Suppressor macrophage treated with lipopolysaccharide for 4 hours (primary cell): ENCODE data around the gene UGT1A3.
"Not testable (repeated sequence)": the region's sequence is repeated elsewhere in the genome, so short reads cannot be mapped to it uniquely, and the experiment has no call there.

Experiments
- DNase-seq: peaks from one replicate; pipeline ENCODE4 v3.0.0-alpha.2; 2020

Gene UGT1A3

DNA sequence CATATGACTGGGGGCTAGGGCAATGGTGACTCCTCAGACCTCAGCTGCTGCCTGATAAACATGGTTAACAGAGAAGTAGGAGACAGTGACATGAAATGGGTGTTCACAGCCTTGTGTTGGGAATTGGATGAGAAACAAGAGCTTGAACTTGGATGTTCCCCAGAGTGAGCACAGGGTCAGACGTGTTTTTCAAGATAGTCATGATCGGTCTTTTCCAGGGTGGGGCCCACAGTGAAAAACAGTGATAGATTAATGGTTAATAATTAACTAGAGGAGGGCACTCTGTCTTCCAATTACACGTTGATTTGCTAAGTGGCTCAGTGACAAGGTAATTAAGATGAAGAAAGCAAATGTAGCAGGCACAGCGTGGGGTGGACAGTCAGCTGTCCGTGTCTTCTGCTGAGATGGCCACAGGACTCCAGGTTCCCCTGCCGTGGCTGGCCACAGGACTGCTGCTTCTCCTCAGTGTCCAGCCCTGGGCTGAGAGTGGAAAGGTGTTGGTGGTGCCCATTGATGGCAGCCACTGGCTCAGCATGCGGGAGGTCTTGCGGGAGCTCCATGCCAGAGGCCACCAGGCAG, at the start of gene UGT1A3:
Gene UGT1A3, plus strand, starts transcription at position 320 of the 579 bp plus-strand sequence. Its CDS starts 85 bp downstream, at position 405.
- DNase-seq: no peak

- no peak for DNase-seq
Measured at GRCh38 chr2:233679196-233679595, 49.6 kb upstream of the UGT1A3 start.

GRCh38 chr2:233680361-233681045, 48.3 kb upstream of the UGT1A3 start:
- DNase-seq: peak; percentile 32

DNA sequence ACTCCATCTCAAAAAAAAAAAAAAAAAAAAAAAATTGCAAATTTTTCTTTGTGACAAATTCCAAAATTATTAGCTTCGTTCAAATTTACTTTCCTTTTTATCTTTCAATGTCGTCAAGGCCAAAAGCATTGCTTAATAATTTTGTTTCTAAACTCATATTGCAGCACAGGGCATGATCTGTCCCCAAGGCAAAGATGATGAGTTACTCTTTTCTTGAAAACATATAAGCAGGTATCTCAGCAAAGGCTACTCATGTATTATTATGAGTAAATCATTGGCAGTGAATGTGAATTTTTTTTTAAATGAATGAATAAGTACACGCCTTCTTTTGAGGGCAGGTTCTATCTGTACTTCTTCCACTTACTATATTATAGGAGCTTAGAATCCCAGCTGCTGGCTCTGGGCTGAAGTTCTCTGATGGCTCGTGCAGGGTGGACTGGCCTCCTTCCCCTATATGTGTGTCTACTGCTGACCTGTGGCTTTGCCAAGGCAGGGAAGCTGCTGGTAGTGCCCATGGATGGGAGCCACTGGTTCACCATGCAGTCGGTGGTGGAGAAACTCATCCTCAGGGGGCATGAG, 47.2 kb upstream of the UGT1A3 start, which contains the start of gene UGT1A7:
Gene UGT1A7, plus strand, starts transcription at position 381 of the 579 bp plus-strand sequence. Its CDS starts 37 bp downstream, at position 418.
- no peak for DNase-seq

DNA sequence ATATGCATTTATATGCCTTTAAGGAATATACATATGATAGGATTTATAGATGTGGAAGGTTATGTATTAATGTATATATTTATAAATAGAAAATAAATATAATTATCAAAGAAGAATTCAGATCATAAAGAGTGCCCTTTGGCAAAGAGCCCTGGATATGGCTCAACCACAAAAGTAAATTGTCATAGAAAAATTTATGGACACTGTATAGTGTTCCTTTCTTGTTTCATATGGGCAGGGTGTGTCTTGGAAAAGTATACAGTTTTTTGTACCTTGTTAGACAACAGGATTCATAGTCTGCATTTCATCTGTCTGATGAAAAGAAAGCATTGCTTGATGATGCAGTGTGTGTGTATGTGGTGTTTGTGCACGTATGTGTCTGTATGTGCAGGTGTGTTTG, 44.2 kb upstream of the UGT1A3 start:
- no peak for DNase-seq

- no peak for DNase-seq
Measured at GRCh38 chr2:233686928-233687327, 41.9 kb upstream of the UGT1A3 start.

GRCh38 chr2:233688341-233688740, 40.5 kb upstream of the UGT1A3 start:
- DNase-seq: no peak

GRCh38 chr2:233689031-233689430, 39.8 kb upstream of the UGT1A3 start:
- no peak for DNase-seq

DNA sequence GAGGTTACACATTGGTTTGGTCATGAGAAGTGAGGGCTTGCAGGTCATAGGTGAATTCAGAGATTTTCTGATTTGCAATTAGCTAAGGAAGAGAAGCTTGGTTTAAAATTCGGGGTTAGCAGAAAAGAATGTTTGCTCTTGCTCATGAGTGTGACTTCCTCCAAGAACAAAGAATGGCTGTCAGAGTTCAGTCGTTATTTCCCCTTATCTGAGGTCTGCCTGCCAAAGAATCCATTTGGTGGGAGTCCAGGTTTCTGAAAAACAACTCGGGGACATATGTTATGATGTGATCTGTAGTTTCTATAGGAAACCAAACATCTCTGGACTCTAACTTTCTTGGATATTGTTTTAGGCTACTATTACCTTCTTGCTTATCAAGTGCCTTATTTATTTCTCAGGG, 39.3 kb upstream of the UGT1A3 start:
- DNase-seq: no peak

- DNase-seq: no peak
Measured at GRCh38 chr2:233690444-233690843, 38.4 kb upstream of the UGT1A3 start.

DNA sequence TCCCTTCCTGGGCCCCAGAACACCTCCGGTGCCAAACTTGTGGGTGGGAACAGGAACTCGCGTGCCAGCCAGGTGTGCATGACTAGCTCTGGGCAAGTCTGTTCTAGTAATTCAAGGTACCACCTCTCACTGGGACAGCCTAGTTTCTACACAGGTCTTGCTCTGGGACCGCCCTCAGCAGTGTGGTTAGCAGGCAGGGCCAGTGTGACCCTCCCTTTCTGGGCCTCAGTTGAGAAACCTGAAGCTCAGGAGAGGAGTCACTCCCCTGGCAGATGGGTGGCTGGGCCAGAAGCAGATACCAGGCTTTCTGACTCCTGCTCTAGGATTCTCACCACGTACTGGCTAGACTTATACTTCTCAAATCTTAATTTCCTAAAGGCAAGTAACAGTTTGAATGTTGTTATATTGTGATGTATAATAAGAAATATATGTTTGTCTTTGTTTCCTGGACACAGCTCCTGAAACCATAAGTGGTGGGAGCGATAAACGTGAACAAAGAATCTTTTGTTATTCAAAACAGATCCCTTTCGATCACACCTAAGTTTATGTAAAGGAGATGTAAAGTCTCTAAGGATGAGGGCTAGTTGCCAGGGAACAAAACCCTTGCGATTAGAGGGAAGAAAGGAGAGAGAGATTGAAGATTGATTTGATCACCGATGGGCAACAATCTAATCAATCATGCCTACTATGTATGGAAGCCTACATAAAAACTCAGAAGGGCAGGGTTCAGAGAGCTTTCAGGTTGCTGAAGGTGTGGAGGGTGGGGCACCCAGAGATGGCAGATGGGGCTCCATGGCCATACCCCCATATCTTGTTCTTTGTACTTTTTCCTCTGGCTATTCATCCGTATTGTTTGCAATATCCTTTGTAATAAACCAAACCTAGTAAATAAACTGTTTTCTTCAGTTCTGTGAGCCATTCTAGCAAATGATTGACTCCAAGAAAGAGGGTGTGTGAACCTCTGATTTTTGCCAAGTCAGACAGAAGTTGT, 37.1 kb upstream of the UGT1A3 start:
- no peak for DNase-seq

DNA sequence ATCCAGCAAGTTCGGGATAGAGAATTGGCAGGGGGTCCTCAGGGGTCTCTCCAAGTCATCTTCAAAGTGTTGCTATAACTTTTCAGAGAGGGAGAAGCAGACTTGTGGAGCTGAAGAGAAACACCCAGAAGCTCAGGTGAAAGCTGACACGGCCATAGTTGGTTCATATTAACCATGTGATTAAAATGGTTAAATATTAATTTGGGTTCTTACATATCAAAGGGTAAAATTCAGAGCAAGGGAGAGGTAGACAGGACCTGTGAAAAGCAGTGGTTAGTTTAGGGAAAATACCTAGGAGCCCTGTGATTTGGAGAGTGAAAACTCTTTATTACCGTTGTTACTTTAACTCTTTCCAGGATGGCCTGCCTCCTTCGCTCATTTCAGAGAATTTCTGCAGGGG, 36.2 kb upstream of the UGT1A3 start, which contains the start of gene UGT1A6:
Gene UGT1A6, plus strand, starts transcription at position 243 of the 400 bp plus-strand sequence. Its CDS starts 115 bp downstream, at position 358.
- DNase-seq: no peak

DNA sequence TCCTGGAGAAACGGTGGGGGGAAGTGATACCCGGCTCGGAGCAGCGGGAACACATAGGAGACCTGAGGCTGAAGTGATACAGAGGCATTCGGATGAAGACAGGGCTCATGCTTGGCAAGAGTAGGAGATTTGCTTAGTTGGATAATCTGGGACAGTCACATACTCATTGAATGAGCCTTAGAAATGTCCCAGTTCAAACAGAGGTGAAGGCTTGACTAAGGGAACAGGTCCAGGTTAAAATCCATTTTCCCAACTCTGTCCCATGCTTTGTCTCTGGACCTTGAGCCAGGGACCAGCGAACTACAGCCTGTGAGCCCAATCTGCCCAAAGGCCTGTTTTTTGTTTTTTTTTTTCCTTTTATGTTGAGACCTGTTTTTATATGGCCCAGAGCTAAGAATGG, 34.9 kb upstream of the UGT1A3 start:
- DNase-seq: no peak

DNA sequence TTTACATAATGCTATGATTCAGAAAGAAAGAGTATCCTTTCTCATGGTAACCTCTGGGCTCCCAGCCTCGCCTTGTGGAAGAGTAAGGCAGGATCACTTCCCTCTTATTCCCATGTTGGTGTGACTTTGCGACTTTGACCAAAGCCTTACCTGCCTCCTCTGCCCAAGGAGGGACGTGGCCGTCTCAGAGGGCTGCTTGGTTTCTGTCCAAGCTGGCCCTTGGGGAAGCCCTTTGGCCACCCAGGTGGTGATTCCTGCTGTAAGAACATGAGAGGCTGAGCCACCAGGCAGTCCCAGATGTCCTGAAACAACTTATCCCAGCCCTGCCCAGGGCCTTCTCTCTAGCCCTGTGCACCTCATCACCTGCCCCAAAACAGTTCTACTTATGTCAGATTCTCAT, 30.1 kb upstream of the UGT1A3 start:
- DNase-seq: no peak

DNA sequence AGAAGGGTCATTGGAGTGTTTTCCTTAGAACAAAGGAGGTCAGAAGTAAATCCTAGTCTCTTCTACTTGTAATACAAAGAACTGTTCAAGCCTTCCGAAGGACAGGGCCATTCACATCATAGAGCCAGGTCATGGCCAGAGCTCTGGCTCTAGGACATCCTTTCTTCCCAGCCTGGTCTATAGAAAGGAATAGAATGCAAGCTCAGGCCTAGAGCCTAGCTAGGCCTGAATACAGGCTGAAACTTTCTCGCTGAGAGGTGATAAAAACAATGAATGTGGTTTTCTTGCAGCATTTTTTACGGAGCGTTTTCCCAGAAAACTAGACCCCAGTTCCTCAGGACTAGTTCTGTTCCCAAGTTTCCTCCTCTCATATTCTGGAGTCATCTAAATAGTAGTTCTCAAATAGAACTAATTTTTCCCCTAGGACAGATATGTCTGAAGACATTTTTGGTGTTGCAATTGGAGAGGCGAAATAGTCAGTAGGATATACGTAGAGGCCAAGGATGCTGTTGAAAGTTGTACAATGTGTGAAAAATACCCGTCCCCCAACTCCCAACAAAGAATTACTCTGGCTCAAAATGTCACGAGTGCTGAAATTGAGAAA, 29.3 kb upstream of the UGT1A3 start:
- DNase-seq: no peak

GRCh38 chr2:233700028-233700635, 28.7 kb upstream of the UGT1A3 start:
- no peak for DNase-seq

- not testable (repeated sequence) for DNase-seq
Measured at GRCh38 chr2:233700842-233701241, 28.0 kb upstream of the UGT1A3 start.

DNA sequence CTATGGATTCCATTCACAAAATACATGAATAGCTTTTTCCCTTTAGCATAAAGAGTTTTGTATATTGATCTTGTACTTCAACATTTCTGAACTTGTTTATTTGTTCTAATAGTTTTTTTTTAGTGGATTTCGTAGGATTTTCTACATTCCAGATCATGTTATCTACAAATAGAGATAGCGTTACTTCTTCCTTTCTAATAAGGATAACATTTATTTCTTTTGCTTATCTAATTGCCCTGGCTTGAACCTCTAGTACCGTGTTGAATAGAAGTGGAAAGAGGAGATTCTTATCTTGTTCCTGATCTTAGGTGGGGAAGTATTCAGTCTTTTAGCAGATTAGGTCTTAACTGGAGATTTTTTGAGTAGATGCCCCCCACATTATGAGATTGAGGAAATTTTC, 26.6 kb upstream of the UGT1A3 start:
- DNase-seq: no peak

GRCh38 chr2:233705911-233706506, 22.8 kb upstream of the UGT1A3 start:
- no peak for DNase-seq

- no peak for DNase-seq
Measured at GRCh38 chr2:233706720-233707119, 22.1 kb upstream of the UGT1A3 start.

DNA sequence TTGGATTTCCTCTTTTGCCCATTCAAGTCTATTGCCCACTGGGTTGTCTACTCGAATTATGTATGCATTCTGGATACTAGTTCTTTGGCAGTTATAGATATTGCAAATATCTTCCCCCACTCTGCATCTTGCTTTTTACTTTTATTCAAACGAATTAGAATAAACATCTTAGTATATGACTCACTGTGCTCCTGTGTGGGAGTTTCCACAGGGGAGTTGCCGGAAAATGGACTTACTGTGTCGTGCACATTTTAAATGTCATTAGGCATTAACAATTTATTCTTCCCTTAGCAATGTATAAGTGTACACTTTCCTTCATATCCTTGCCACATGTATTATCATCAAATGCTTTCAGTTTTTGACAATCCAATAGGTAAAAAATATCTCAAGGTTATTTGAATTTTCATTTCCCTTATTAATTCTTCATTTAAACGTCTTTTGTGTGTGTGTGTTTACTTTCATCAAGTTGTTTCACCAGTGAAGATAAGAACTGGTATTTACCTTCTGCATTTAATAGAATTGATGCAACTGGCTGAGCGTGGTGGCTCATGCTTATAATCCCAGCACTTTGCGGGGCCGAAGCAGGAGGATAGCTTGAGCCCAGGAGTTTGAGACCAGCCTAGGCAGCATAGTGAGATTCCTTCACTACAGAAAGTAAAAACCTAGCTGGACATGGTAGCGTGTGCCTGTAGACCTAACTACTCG, 20.8 kb upstream of the UGT1A3 start:
- DNase-seq: no peak
